Fibroblast of villous mesenchyme (primary cell): Measurements from ENCODE around the gene SMC6. TPM values are rescaled to one million over a fixed set of nuclear protein-coding genes. Genes with fewer than 3 reads are reported as not detected.

ENCODE experiments used
- DNase-seq: peaks from one replicate; pipeline ENCODE4 v3.0.0-alpha.2; 2010; ENCODE audit warnings: low read depth
- H3K4me3 ChIP-seq: 2 replicates; pipeline ENCODE4 v1.5.1; 2011; ENCODE audit warnings: low read depth, mild to moderate bottlenecking, low read length
- CTCF ChIP-seq: IDR thresholded peaks from 2 replicates; pipeline ENCODE4 v1.5.1; 2012; ENCODE audit warnings: low read depth, mild to moderate bottlenecking, low read length; ENCODE audit not compliant: insufficient read depth
- total RNA-seq: library from RNA; depleted of rRNA; stranded (reverse); fragments of >200 nt; gene quantifications from 2 replicates; pipeline ENCODE4 v1.2.3, GENCODE V29; 2012

Gene SMC6
- total RNA-seq, 1 donor: 20.7 TPM

- DNase-seq: no peak
- no peak for TF ChIP-seq CTCF
These were observed 46.8 kb downstream of the SMC6 start for GRCh38 chr2:17706845-17707244.

GRCh38 chr2:17690776-17691175 is 62.8 kb downstream of the SMC6 start:
- no peak for TF ChIP-seq CTCF
- no peak for DNase-seq
- H3K4me3 ChIP-seq: no peak overlapping the region

More at GRCh38 chr2:17706845-17707244, 46.8 kb downstream of the SMC6 start:
- H3K4me3 ChIP-seq: no peak overlapping the region

GRCh38 chr2:17689010-17689409 is 64.6 kb downstream of the SMC6 start:
- no peak for DNase-seq
- H3K4me3 ChIP-seq: no peak overlapping the region
- no peak for TF ChIP-seq CTCF

GRCh38 chr2:17688600-17688999 is 65.0 kb downstream of the SMC6 start:
- TF ChIP-seq CTCF: no peak
- no peak for DNase-seq
- no peak overlapping the region for H3K4me3 ChIP-seq

- TF ChIP-seq CTCF: no peak
- no peak for DNase-seq
These were observed 69.6 kb downstream of the SMC6 start for GRCh38 chr2:17683981-17684380.

GRCh38 chr2:17682098-17682857 is 71.3 kb downstream of the SMC6 start:
- TF ChIP-seq CTCF: no peak
- no peak overlapping the region for H3K4me3 ChIP-seq
- no peak for DNase-seq

More at GRCh38 chr2:17683981-17684380, 69.6 kb downstream of the SMC6 start:
- H3K4me3 ChIP-seq: no peak overlapping the region

GRCh38 chr2:17680119-17680518 is 73.5 kb downstream of the SMC6 start:
- H3K4me3 ChIP-seq: no peak overlapping the region
- peak; percentile 56 for DNase-seq
- TF ChIP-seq CTCF: no peak
